HEK293 (cell line): Measurements from ENCODE around the gene CCNL1.
A peak's percentile ranks its signal among the peaks of the same experiment; 100 is the strongest.

Experiments
- CTCF ChIA-PET: fragments of 350-600 bp; formaldehyde crosslinking; extraction: SDS; loops from one replicate; lab custom pipeline; 2021; ENCODE audit warnings: antibody characterized with exemption; lab: Yijun Ruan, JAX
- POLR2A ChIA-PET: fragments of 300-600 bp; formaldehyde crosslinking; extraction: SDS; loops from one replicate; lab custom pipeline; 2020; ENCODE audit warnings: antibody characterized with exemption, inconsistent platforms; lab: Yijun Ruan, JAX
- H3K27ac ChIP-seq: fragments of 200-500 bp; sonication (Bioruptor generic); 2 replicates; pipeline ENCODE4 v1.5.1; 2014; ENCODE audit warnings: low read depth, low read length, control low read depth, inconsistent platforms; ENCODE audit errors: extremely low read depth
- H3K36me3 ChIP-seq, 2 experiments: fragments of 200-500 bp in 1 of 2; sonication (Bioruptor generic) in 1 of 2; 1 replicate in 1 of 2; 2 replicates in 1 of 2; pipeline ENCODE4 v1.5.1; 2014 to 2017; ENCODE audit warnings: inconsistent platforms in 2 of 2, low read length in 2 of 2; ENCODE audit not compliant: control insufficient read depth in 2 of 2, insufficient read depth in 1 of 2
- H3K4me1 ChIP-seq: fragments of 200-500 bp; sonication (Bioruptor generic); 2 replicates; pipeline ENCODE4 v1.5.1; 2014; ENCODE audit warnings: mild to moderate bottlenecking, low read length, inconsistent platforms; ENCODE audit not compliant: control insufficient read depth, insufficient read depth
- H3K4me3 ChIP-seq: 2 replicates; pipeline ENCODE4 v1.5.1; 2011; ENCODE audit warnings: low read depth, mild to moderate bottlenecking, control low read depth, low read length, moderate library complexity
- H3K9me3 ChIP-seq: fragments of 200-500 bp; sonication (Bioruptor generic); 2 replicates; pipeline ENCODE4 v1.5.1; 2014; ENCODE audit warnings: low read depth, low read length, inconsistent platforms; ENCODE audit not compliant: control insufficient read depth, insufficient read depth
- KLF7 ChIP-seq: fragments of 450-650 bp; formaldehyde crosslinking; IDR thresholded peaks from 2 replicates; pipeline ENCODE4 v1.5.1; 2016; ENCODE audit warnings: missing biosample characterization, missing genetic modification characterization, borderline replicate concordance
- PRDM1 ChIP-seq: fragments of 450-650 bp; formaldehyde crosslinking; IDR thresholded peaks from 2 replicates; pipeline ENCODE4; 2016; ENCODE audit warnings: missing biosample characterization, missing genetic modification characterization
- SALL2 ChIP-seq: fragments of 450-650 bp; formaldehyde crosslinking; IDR thresholded peaks from 2 replicates; pipeline ENCODE4 v1.5.0; 2017; ENCODE audit warnings: missing biosample characterization, mild to moderate bottlenecking, missing genetic modification characterization, borderline replicate concordance
- SP2 ChIP-seq: fragments of 450-650 bp; formaldehyde crosslinking; IDR thresholded peaks from 2 replicates; pipeline ENCODE4 v1.5.1; 2016; ENCODE audit warnings: missing biosample characterization, missing genetic modification characterization
- TRIM28 ChIP-seq: IDR thresholded peaks from 2 replicates; pipeline ENCODE4 v1.6.1; 2011; ENCODE audit warnings: low read length, control low read depth, borderline replicate concordance
- ZBTB21 ChIP-seq: fragments of 450-650 bp; formaldehyde crosslinking; IDR thresholded peaks from 2 replicates; pipeline ENCODE4 v1.5.1; 2017; ENCODE audit warnings: missing biosample characterization, missing genetic modification characterization
- ZBTB8A ChIP-seq: fragments of 450-650 bp; formaldehyde crosslinking; IDR thresholded peaks from 2 replicates; pipeline ENCODE4 v1.5.1; 2016; ENCODE audit warnings: missing biosample characterization, missing genetic modification characterization
- ZNF121 ChIP-seq: fragments of 450-650 bp; formaldehyde crosslinking; IDR thresholded peaks from 2 replicates; pipeline ENCODE4 v1.5.1; 2016; ENCODE audit warnings: missing biosample characterization, missing genetic modification characterization
- ZNF146 ChIP-seq: fragments of 450-650 bp; formaldehyde crosslinking; IDR thresholded peaks from 2 replicates; pipeline ENCODE4 v1.5.1; 2016; ENCODE audit warnings: missing biosample characterization, missing genetic modification characterization
- ZNF169 ChIP-seq: fragments of 450-650 bp; formaldehyde crosslinking; IDR thresholded peaks from 2 replicates; pipeline ENCODE4 v1.5.1; 2016; ENCODE audit warnings: missing biosample characterization, missing genetic modification characterization
- ZNF350 ChIP-seq: fragments of 450-650 bp; formaldehyde crosslinking; IDR thresholded peaks from 2 replicates; pipeline ENCODE4 v1.5.0; 2017; ENCODE audit warnings: missing biosample characterization, mild to moderate bottlenecking, missing genetic modification characterization
- ZNF548 ChIP-seq: fragments of 450-650 bp; formaldehyde crosslinking; IDR thresholded peaks from 2 replicates; pipeline ENCODE4 v1.5.1; 2016; ENCODE audit warnings: missing biosample characterization, missing genetic modification characterization
- ZNF624 ChIP-seq: fragments of 450-650 bp; formaldehyde crosslinking; IDR thresholded peaks from 2 replicates; pipeline ENCODE4 v1.5.1; 2017; ENCODE audit warnings: missing biosample characterization, missing genetic modification characterization
- ZNF654 ChIP-seq: fragments of 450-650 bp; formaldehyde crosslinking; IDR thresholded peaks from 2 replicates; pipeline ENCODE4 v1.5.1; 2016; ENCODE audit warnings: low read depth, missing biosample characterization, missing genetic modification characterization
- ZNF658 ChIP-seq: fragments of 450-650 bp; formaldehyde crosslinking; IDR thresholded peaks from 2 replicates; pipeline ENCODE4; 2016; ENCODE audit warnings: missing biosample characterization, missing genetic modification characterization
- ZNF660 ChIP-seq: fragments of 450-650 bp; IDR thresholded peaks from 2 replicates; pipeline ENCODE4 v1.5.1; 2018; ENCODE audit warnings: missing biosample characterization, mild to moderate bottlenecking, missing genetic modification characterization
- TF ChIP-seq, protein P1 (sequence below): fragments of 450-650 bp; formaldehyde crosslinking; IDR thresholded peaks from 2 replicates; pipeline ENCODE4 v1.5.1; 2016; ENCODE audit warnings: missing biosample characterization, missing genetic modification characterization, low read depth
- TF ChIP-seq, protein P2 (sequence below): sonication (generic); formaldehyde crosslinking; IDR thresholded peaks from 2 replicates; pipeline ENCODE4 v1.8.1; 2022; ENCODE audit warnings: mild to moderate bottlenecking, moderate library complexity, missing genetic modification reagents

The CCNL1 gene

DNA sequence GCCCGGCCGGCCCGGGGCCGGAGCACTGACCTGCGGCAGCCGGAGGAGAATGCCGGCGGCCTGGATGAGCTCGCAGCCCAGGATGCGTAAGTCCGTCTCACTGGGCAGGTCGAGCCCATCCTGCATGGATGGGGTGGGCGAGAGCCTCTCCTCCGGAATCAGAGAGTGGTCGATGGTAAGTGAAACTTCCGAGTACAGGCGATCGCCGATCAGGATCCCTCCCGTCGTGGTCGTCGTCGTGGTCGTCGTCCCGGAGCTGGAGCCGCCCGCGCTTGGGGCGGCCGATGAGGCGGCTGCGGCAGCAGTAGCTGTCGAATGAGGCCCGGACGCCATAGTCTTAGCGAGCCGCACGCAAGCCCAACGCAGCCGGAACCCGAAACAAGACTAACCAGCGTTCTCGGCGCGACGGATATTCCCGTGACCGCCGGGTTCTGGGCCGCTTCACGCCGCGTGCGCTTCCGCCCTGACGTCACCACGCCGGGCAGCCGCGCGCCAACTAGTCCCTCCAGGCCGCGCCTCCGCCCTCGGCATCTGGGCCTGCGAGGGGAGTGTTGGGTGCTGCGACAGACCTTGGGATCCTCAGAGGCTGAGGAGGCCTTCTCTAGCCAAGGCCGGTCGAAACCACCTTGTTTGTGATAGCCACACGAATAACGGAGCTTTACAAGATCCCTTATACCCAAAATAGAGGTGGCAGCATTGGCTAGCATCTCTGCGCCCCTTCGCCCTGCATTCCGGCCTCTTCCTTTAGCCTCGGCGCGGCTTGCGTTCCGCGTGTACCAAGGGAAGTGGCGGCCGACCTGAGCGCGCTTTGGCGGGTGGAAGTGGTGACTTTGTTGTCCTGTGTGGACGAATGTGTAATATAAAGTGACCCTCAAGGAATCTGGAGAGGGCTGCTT is at the start of gene CCNL1 (continued):
- TF ChIP-seq ZNF146 (tag by site-specific recombination): peak; percentile 78; the same call in 1 of the 2 replicates
- peak; percentile 78; the same call in 1 of the 2 replicates for TF ChIP-seq TRIM28
- peak; percentile 62; the same call in 1 of the 2 replicates for TF ChIP-seq ZNF121 (tag by site-specific recombination)
- 0 out of 2 replicates have a peak, but pooled peaks have one; percentile 35 for TF ChIP-seq PRDM1
- TF ChIP-seq, protein P1, sequence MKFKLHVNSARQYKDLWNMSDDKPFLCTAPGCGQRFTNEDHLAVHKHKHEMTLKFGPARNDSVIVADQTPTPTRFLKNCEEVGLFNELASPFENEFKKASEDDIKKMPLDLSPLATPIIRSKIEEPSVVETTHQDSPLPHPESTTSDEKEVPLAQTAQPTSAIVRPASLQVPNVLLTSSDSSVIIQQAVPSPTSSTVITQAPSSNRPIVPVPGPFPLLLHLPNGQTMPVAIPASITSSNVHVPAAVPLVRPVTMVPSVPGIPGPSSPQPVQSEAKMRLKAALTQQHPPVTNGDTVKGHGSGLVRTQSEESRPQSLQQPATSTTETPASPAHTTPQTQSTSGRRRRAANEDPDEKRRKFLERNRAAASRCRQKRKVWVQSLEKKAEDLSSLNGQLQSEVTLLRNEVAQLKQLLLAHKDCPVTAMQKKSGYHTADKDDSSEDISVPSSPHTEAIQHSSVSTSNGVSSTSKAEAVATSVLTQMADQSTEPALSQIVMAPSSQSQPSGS (tag by site-specific recombination): peak; percentile 98
- peak; percentile 97 for TF ChIP-seq ZNF660 (tag by site-specific recombination)

DNA sequence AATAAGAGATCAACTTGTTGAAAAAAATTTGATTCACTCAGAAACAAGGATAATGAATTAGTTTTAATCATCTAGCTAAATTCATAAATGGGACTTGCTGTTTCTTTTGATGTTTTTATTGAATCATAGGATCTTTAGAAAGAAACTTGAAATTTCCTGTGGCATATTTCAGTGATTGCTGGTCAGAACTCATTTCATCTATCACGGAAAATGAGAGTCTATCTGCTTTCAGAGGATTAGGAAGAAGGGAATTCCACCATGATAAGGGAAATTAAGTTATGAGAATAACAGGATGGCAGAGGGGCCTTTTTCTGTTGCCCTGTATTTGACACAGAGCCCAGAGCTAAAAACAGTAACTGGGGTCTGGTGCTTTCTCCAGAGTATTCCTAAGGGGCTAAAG is 44.9 kb upstream of the CCNL1 start:
- no peak overlapping the region for H3K27ac ChIP-seq
- no peaks in the 10 kb centered on the region for H3K9me3 ChIP-seq
- CTCF ChIA-PET: interaction anchor here (0.6 to 2.2 kb wide), 14 partner anchors 14 to 1195 kb away, joined by 3 to 8 read pairs (median 5); no protein-coding TSS in a partner anchor
- TF ChIP-seq ZNF350 (tag by site-specific recombination) (no peak), ZNF624 (tag by site-specific recombination) (no peak), ZNF169 (no peak), ZNF548 (tag by site-specific recombination) (no peak), ZBTB21 (no peak), ZNF658 (tag by site-specific recombination) (no peak), KLF7 (tag by site-specific recombination) (no peak), SALL2 (tag by site-specific recombination) (no peak)
- TF ChIP-seq, protein P2, sequence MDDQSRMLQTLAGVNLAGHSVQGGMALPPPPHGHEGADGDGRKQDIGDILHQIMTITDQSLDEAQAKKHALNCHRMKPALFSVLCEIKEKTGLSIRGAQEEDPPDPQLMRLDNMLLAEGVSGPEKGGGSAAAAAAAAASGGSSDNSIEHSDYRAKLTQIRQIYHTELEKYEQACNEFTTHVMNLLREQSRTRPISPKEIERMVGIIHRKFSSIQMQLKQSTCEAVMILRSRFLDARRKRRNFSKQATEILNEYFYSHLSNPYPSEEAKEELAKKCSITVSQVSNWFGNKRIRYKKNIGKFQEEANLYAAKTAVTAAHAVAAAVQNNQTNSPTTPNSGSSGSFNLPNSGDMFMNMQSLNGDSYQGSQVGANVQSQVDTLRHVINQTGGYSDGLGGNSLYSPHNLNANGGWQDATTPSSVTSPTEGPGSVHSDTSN (CRISPR knock-in tag): no peak
- POLR2A ChIA-PET: no interaction called here
- H3K36me3 ChIP-seq: no peaks in the 10 kb centered on the region
- no peak overlapping the region for H3K4me3 ChIP-seq
- no peaks in the 10 kb centered on the region for H3K4me1 ChIP-seq

DNA sequence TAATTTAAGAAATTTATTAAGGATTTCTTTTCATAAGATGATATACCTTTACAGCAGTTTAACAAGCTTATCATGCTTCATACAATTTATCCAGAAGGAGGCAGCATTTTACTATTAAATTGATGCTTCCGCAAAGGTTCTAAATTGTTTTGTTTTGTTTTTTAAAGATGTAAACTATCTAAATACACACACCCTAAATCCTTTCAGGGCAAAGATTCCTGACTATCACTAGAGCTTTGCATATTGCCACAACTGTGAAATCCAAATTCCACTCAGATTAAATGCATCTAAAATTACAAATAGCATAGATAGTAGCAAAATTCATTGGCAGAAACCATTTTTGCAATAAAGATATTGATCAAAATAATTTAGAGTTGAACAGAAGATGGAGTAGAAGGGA is 44.5 kb upstream of the CCNL1 start:
- ChIA-PET CTCF (interaction anchor here (0.6 to 2.2 kb wide), 15 partner anchors 15 to 1194 kb away, joined by 3 to 8 read pairs (median 5); no protein-coding TSS in a partner anchor), POLR2A (no interaction called here)

DNA sequence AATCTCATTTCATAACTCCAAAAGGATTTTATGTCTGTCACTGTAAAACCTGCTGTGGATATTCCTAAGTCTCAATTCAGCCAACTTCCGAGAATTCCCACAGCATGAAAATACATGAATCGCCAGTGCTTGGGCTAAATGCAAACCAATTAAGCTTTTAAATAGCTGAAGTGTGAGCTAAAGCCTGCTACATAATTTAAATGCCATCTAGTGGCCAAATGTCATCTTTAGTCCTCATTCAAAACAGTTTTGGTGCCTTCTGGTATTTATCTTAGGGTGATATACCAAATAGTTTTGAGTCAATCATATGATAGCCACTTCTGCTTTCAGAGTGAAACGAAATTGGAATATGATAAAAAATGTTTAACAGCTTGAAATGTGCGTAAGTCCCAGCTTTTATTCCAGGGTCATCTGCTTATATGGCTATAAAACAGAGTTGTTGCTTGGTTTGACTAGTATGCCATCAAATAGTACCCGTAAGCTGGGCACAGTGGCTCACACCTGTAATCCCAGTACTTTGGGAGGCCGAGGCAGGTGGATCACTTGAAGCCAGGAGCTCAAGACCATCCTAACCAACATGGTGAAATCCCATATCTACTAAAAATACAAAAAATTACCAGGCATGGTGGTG is 41.8 kb upstream of the CCNL1 start:
- H3K4me3 ChIP-seq: no peak overlapping the region

More for the DNA sequence above, 44.5 kb upstream of the CCNL1 start:
- H3K4me3 ChIP-seq: no peak overlapping the region
- H3K4me1 ChIP-seq: no peaks in the 10 kb centered on the region
- H3K9me3 ChIP-seq: no peaks in the 10 kb centered on the region
- peak; percentile 75 for TF ChIP-seq ZNF654 (tag by site-specific recombination)
- no peak for TF ChIP-seq ZBTB8A
- TF ChIP-seq, all 188 proteins: peak for 1
- Histone ChIP-seq H3K27ac (no peak overlapping the region), H3K36me3 (no peaks in the 10 kb centered on the region)

More for the DNA sequence above, 41.8 kb upstream of the CCNL1 start:
- no peaks in the 10 kb centered on the region for H3K4me1 ChIP-seq
- H3K9me3 ChIP-seq: no peaks in the 10 kb centered on the region
- no peaks in the 10 kb centered on the region for H3K36me3 ChIP-seq
- no peak for TF ChIP-seq SP2
- no peak for TF ChIP-seq ZNF121 (tag by site-specific recombination)
- TF ChIP-seq ZNF660 (tag by site-specific recombination): peak; percentile 55; the same call in 1 of the 2 replicates
- peak; percentile 69 for TF ChIP-seq ZNF654 (tag by site-specific recombination)
- TF ChIP-seq, protein P1 (tag by site-specific recombination): no peak
- ChIA-PET POLR2A (interaction anchor here (1.0 kb wide), 1 partner anchor 41 kb away, joined by 5 read pairs; the partner anchor contains the start of gene CCNL1), CTCF (interaction anchor here (0.6 to 2.7 kb wide), 16 partner anchors 10 to 1051 kb away, joined by 3 to 15 read pairs (median 4); no protein-coding TSS in a partner anchor)
- H3K27ac ChIP-seq: no peak overlapping the region
